GM18520 (cell line): Measurements from ENCODE around the gene RANBP2.
"Not testable (repeated sequence)": the region's sequence is repeated elsewhere in the genome, so short reads cannot be mapped to it uniquely, and the experiment has no call there.

Experiments
- ATAC-seq: cut with Tn5 transposase; IDR thresholded peaks from one replicate; pipeline ENCODE4 v1.9.1; 2021; ENCODE audit not compliant: unreplicated experiment

Gene RANBP2

GRCh38 chr2:108719149-108720044 lies at the start of gene RANBP2:
TSS of gene RANBP2 (plus strand) at chr2:108719482. CDS start at chr2:108719607, 125 bp downstream.
- ATAC-seq: peak; percentile 99

- ATAC-seq: not testable (repeated sequence)
Observed at GRCh38 chr2:108670282-108670681, 49.0 kb upstream of the RANBP2 start.

GRCh38 chr2:108672200-108672805 lies 47.0 kb upstream of the RANBP2 start:
- ATAC-seq: not testable (repeated sequence)

GRCh38 chr2:108676522-108676921 lies 42.8 kb upstream of the RANBP2 start:
- not testable (repeated sequence) for ATAC-seq

GRCh38 chr2:108677239-108677744 lies 42.0 kb upstream of the RANBP2 start:
- not testable (repeated sequence) for ATAC-seq

- ATAC-seq: not testable (repeated sequence)
Observed at GRCh38 chr2:108678198-108678651, 41.1 kb upstream of the RANBP2 start.

- not testable (repeated sequence) for ATAC-seq
Observed at GRCh38 chr2:108680805-108681204, 38.5 kb upstream of the RANBP2 start.

- ATAC-seq: not testable (repeated sequence)
Observed at GRCh38 chr2:108688818-108689756, 30.2 kb upstream of the RANBP2 start.

GRCh38 chr2:108690001-108690400 lies 29.3 kb upstream of the RANBP2 start:
- peak; percentile 60 for ATAC-seq

GRCh38 chr2:108691447-108691846 lies 27.8 kb upstream of the RANBP2 start:
- no peak for ATAC-seq

- no peak for ATAC-seq
Observed at GRCh38 chr2:108701208-108701607, 18.1 kb upstream of the RANBP2 start.

- ATAC-seq: no peak
Observed at GRCh38 chr2:108701806-108702205, 17.5 kb upstream of the RANBP2 start.

- ATAC-seq: no peak
Observed at GRCh38 chr2:108704871-108705270, 14.4 kb upstream of the RANBP2 start.

GRCh38 chr2:108707300-108707699 lies 12.0 kb upstream of the RANBP2 start:
- no peak for ATAC-seq

GRCh38 chr2:108716971-108717370 lies 2.3 kb upstream of the RANBP2 start:
- ATAC-seq: not testable (repeated sequence)

- not testable (repeated sequence) for ATAC-seq
Observed at GRCh38 chr2:108726048-108726447, 6.8 kb downstream of the RANBP2 start.

GRCh38 chr2:108734656-108735055 lies 15.4 kb downstream of the RANBP2 start:
- not testable (repeated sequence) for ATAC-seq

GRCh38 chr2:108757973-108758372 lies 38.7 kb downstream of the RANBP2 start:
- not testable (repeated sequence) for ATAC-seq

GRCh38 chr2:108762618-108763017 lies 43.3 kb downstream of the RANBP2 start:
- not testable (repeated sequence) for ATAC-seq

GRCh38 chr2:108766671-108767070 lies 47.4 kb downstream of the RANBP2 start:
- not testable (repeated sequence) for ATAC-seq

GRCh38 chr2:108767859-108768258 lies 48.6 kb downstream of the RANBP2 start:
- not testable (repeated sequence) for ATAC-seq
